ENCODE results near the gene CCL19. TPM values are rescaled to one million over a fixed set of nuclear protein-coding genes. Genes with fewer than 3 reads are reported as not detected.

Gene CCL19
- total RNA-seq, 2 donors from 2014 or later: not detected

DNA sequence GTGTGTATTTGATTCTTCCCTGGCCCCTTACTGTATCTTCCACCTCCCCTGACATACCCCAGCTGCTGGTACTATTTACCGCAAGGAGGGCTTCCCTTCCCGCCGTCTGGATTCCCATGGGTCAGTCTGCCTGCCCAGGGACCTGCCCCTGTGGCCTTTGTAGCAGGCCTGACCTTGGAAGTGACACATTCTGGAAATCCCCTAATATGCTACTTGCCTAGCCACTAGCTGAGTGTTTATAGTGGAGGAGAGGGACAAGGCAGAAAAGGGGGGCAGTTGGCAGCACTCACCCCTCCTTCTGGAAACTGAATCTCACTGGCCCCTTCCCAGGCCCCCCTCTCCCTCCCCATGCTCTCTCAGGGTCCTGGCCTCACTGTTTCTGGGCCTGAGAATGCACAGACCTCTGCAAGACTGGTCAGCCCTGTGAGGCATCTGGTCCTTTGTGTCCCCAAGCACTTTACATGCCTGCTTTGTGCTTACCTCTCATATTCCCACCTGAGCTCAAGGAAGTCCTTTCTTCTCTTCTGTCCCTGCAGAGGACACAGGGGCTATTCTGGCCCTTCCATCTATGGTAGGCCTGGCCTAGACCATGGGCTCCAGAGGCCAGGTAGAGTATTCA is 27.0 kb upstream of the CCL19 start:
- H3K27ac ChIP-seq (ENCODE audit: low read depth, low read length): no peak overlapping the region
- Mint-ChIP-seq H3K27me3 (ENCODE audit: insufficient read depth) (peaks cover 35% of the 10 kb centered on the region), H3K36me3 (ENCODE audit: low read depth) (no peaks in the 10 kb centered on the region), H3K4me3 (no peak overlapping the region), H3K4me1 (peaks cover 9% of the 10 kb centered on the region), H3K9me3 (no peaks in the 10 kb centered on the region), H3K27ac (no peak overlapping the region)
- no peak overlapping the region for H3K9ac ChIP-seq (ENCODE audit: extremely low read depth, low read length, poor library complexity, severe bottlenecking)
- TF ChIP-seq, protein P1, sequence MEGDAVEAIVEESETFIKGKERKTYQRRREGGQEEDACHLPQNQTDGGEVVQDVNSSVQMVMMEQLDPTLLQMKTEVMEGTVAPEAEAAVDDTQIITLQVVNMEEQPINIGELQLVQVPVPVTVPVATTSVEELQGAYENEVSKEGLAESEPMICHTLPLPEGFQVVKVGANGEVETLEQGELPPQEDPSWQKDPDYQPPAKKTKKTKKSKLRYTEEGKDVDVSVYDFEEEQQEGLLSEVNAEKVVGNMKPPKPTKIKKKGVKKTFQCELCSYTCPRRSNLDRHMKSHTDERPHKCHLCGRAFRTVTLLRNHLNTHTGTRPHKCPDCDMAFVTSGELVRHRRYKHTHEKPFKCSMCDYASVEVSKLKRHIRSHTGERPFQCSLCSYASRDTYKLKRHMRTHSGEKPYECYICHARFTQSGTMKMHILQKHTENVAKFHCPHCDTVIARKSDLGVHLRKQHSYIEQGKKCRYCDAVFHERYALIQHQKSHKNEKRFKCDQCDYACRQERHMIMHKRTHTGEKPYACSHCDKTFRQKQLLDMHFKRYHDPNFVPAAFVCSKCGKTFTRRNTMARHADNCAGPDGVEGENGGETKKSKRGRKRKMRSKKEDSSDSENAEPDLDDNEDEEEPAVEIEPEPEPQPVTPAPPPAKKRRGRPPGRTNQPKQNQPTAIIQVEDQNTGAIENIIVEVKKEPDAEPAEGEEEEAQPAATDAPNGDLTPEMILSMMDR (conservative IDR thresholded peaks at IDR 0.05): no peak
- H3K36me3 ChIP-seq (ENCODE audit: control insufficient read depth, insufficient read depth, low read length): no peaks in the 10 kb centered on the region
- no peak for DNase-seq
- peaks cover 20% of the 10 kb centered on the region for H3K27me3 ChIP-seq (ENCODE audit: control insufficient read depth, insufficient read depth, low read length, poor library complexity, severe bottlenecking)
- 89 to 100% methylated on average over 3 of the region's 3 CpGs for WGBS, 2 experiments (ENCODE audit: insufficient coverage in 1 of 2, insufficient read length in 1 of 2)
- H3K4me1 ChIP-seq (ENCODE audit: control insufficient read depth, insufficient read depth, low read length): no peaks in the 10 kb centered on the region
- no peak overlapping the region for H3K4me3 ChIP-seq (ENCODE audit: low read length)
- no peaks in the 10 kb centered on the region for H3K9me3 ChIP-seq (ENCODE audit: control insufficient read depth, low read length)

DNA sequence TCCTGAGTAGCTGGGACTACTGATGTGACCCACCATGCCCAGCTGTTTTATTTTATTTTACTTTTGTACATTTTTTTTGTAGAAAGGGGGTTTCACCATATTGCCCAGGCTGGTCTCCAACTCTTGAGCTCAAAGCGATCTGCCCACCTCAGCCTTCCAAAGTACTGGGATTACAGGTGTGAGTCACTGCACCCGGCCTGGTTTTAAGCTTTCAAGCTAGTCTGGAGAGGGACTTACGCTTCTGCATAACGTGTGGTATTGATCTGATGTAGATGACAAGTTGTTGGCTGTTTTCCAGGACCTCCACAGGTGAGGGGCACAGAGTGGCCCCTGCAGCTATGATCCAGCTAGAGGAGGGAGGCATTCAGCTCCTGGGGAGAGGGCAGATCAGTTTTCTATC is 25.6 kb upstream of the CCL19 start:
- H3K27me3 Mint-ChIP-seq (ENCODE audit: insufficient read depth): peaks cover 37% of the 10 kb centered on the region

DNA sequence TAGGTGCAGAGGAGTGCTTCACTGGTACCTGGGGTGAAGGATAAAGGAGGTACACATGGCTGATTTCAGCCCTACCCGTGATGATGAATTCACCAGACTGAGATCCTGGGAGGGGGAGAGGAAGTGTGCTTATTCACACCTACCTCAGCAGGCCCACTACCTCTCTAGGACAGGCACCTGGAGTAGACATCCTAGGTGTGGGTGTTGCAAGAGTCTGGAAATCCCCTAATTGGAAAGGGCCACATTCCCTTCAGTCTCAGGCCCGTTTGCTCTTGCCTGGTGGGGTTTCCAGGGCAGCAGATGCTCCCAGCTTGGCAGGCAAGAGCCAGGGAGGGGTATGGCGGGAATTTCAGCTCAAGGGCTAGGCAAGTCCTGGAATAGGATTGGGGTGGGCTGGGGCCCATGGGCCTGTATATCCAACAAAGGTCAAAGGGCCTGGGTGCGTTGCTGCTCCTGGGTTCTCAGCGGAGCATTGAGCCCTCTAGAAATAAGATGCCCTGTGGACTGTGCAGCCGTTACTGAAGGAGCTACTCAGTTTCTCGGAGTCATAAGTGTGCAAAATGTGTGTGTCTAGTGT is 24.7 kb upstream of the CCL19 start:
- H3K9ac ChIP-seq (ENCODE audit: extremely low read depth, low read length, poor library complexity, severe bottlenecking): no peak overlapping the region
- no peaks in the 10 kb centered on the region for H3K9me3 Mint-ChIP-seq
- H3K27me3 ChIP-seq (ENCODE audit: control insufficient read depth, insufficient read depth, low read length, poor library complexity, severe bottlenecking): peaks cover 20% of the 10 kb centered on the region
- H3K9me3 ChIP-seq (ENCODE audit: control insufficient read depth, low read length): no peaks in the 10 kb centered on the region
- H3K27me3 Mint-ChIP-seq (ENCODE audit: insufficient read depth): peaks cover 29% of the 10 kb centered on the region
- H3K4me1 ChIP-seq (ENCODE audit: control insufficient read depth, insufficient read depth, low read length): no peaks in the 10 kb centered on the region
- no peak for DNase-seq
- no peak overlapping the region for H3K4me3 Mint-ChIP-seq
- H3K36me3 Mint-ChIP-seq (ENCODE audit: low read depth): no peaks in the 10 kb centered on the region
- WGBS, 2 experiments (ENCODE audit: insufficient coverage in 1 of 2, insufficient read length in 1 of 2): 74 to 92% methylated on average over 3 to 7 of the region's 7 CpGs
- H3K4me3 ChIP-seq (ENCODE audit: low read length): no peak overlapping the region
- TF ChIP-seq, protein P1 (conservative IDR thresholded peaks at IDR 0.05): no peak
- H3K36me3 ChIP-seq (ENCODE audit: control insufficient read depth, insufficient read depth, low read length): no peaks in the 10 kb centered on the region
- no peak overlapping the region for H3K27ac Mint-ChIP-seq
- H3K27ac ChIP-seq (ENCODE audit: low read depth, low read length): no peak overlapping the region
- peaks cover 16% of the 10 kb centered on the region for H3K4me1 Mint-ChIP-seq

More for the DNA sequence above, 25.6 kb upstream of the CCL19 start:
- 83 to 88% methylated on average over 2 to 4 of the region's 4 CpGs for whole genome bisulfite sequencing, 2 experiments (ENCODE audit: insufficient coverage in 1 of 2, insufficient read length in 1 of 2)
- Mint-ChIP-seq H3K4me3 (no peak overlapping the region), H3K9me3 (no peaks in the 10 kb centered on the region), H3K36me3 (ENCODE audit: low read depth) (no peaks in the 10 kb centered on the region), H3K4me1 (peaks cover 15% of the 10 kb centered on the region), H3K27ac (no peak overlapping the region)
- TF ChIP-seq, protein P1 (conservative IDR thresholded peaks at IDR 0.05): no peak
- no peaks in the 10 kb centered on the region for H3K4me1 ChIP-seq (ENCODE audit: control insufficient read depth, insufficient read depth, low read length)
- no peaks in the 10 kb centered on the region for H3K9me3 ChIP-seq (ENCODE audit: control insufficient read depth, low read length)
- peaks cover 20% of the 10 kb centered on the region for H3K27me3 ChIP-seq (ENCODE audit: control insufficient read depth, insufficient read depth, low read length, poor library complexity, severe bottlenecking)
- peak; percentile 32 for DNase-seq
- no peak overlapping the region for H3K4me3 ChIP-seq (ENCODE audit: low read length)
- H3K9ac ChIP-seq (ENCODE audit: extremely low read depth, low read length, poor library complexity, severe bottlenecking): no peak overlapping the region
- no peaks in the 10 kb centered on the region for H3K36me3 ChIP-seq (ENCODE audit: control insufficient read depth, insufficient read depth, low read length)
- no peak overlapping the region for H3K27ac ChIP-seq (ENCODE audit: low read depth, low read length)
